Fibroblast of pulmonary artery (primary cell): ENCODE data around the gene GABRG3.

ENCODE experiments used
- DNase-seq: peaks from one replicate; pipeline ENCODE4 v3.0.0-alpha.2; 2010; ENCODE audit warnings: low read depth
- H3K4me3 ChIP-seq: replicated peaks from 2 replicates; pipeline ENCODE4 v1.5.1; 2011; ENCODE audit warnings: low read depth, mild to moderate bottlenecking, control low read depth, low read length, moderate library complexity
- CTCF ChIP-seq: IDR thresholded peaks from 2 replicates; pipeline ENCODE4 v1.5.1; 2011; ENCODE audit warnings: mild to moderate bottlenecking, control low read depth, low read length, inconsistent platforms; ENCODE audit errors: missing control alignments

GABRG3 gene

GRCh38 chr15:27486051-27486450 lies 515.1 kb downstream of the GABRG3 start:
- TF ChIP-seq CTCF = no peak
- H3K4me3 ChIP-seq = no peak overlapping the region
- DNase-seq = no peak

GRCh38 chr15:27486683-27487647 lies 516.0 kb downstream of the GABRG3 start:
- no peak for DNase-seq
- H3K4me3 ChIP-seq = no peak overlapping the region
- TF ChIP-seq CTCF = no peak

GRCh38 chr15:27487846-27488245 lies 516.9 kb downstream of the GABRG3 start:
- DNase-seq = no peak
- no peak for TF ChIP-seq CTCF
- H3K4me3 ChIP-seq = no peak overlapping the region

GRCh38 chr15:27490867-27491595 lies 520.0 kb downstream of the GABRG3 start:
- no peak for DNase-seq
- TF ChIP-seq CTCF = no peak
- H3K4me3 ChIP-seq = no peak overlapping the region

GRCh38 chr15:27491666-27492621 lies 521.0 kb downstream of the GABRG3 start:
- no peak overlapping the region for H3K4me3 ChIP-seq
- TF ChIP-seq CTCF = no peak
- no peak for DNase-seq

GRCh38 chr15:27495963-27496459 lies 525.0 kb downstream of the GABRG3 start:
- no peak overlapping the region for H3K4me3 ChIP-seq
- no peak for DNase-seq
- no peak for TF ChIP-seq CTCF
